Loucy (cell line): ENCODE measurements around the gene SH3GL1.

Experiments used
- H2AFZ ChIP-seq: fragments of 200-600 bp; sonication (generic); 2 replicates; pipeline ENCODE4 v1.6.0; 2016; ENCODE audit warnings: antibody characterized with exemption, mild to moderate bottlenecking, low read length, moderate library complexity
- H3F3A ChIP-seq: fragments of 200-600 bp; 2 replicates; pipeline ENCODE4 v1.6.0; 2016; ENCODE audit warnings: antibody characterized with exemption, low read depth, mild to moderate bottlenecking
- H3K27me3 ChIP-seq: fragments of 200-600 bp; sonication (generic); 2 replicates; pipeline ENCODE4 v1.6.1; 2014; ENCODE audit warnings: low read length, mild to moderate bottlenecking; ENCODE audit not compliant: insufficient read depth, poor library complexity, severe bottlenecking
- H3K36me3 ChIP-seq: fragments of 200-600 bp; sonication (generic); 2 replicates; pipeline ENCODE4 v1.6.1; 2016; ENCODE audit warnings: low read length; ENCODE audit not compliant: insufficient read depth
- H3K4me1 ChIP-seq: fragments of 200-600 bp; sonication (generic); 2 replicates; pipeline ENCODE4 v1.5.1; 2014; ENCODE audit warnings: low read length, mild to moderate bottlenecking; ENCODE audit not compliant: insufficient read depth, poor library complexity, severe bottlenecking
- H3K4me2 ChIP-seq: fragments of 200-600 bp; sonication (generic); 2 replicates; pipeline ENCODE4 v1.6.0; 2014; ENCODE audit warnings: antibody characterized with exemption, low read length, low read depth, mild to moderate bottlenecking; ENCODE audit not compliant: poor library complexity, severe bottlenecking
- H3K4me3 ChIP-seq: fragments of 200-600 bp; sonication (generic); 2 replicates; pipeline ENCODE4 v1.5.1; 2014; ENCODE audit warnings: low read length, mild to moderate bottlenecking, mixed read lengths; ENCODE audit not compliant: poor library complexity, severe bottlenecking
- H3K79me2 ChIP-seq: fragments of 200-600 bp; sonication (generic); 2 replicates; pipeline ENCODE4 v1.6.1; 2014; ENCODE audit warnings: low read length; ENCODE audit not compliant: insufficient read depth
- H3K9ac ChIP-seq: fragments of 200-600 bp; sonication (generic); 2 replicates; pipeline ENCODE4 v1.6.0; 2014; ENCODE audit warnings: mild to moderate bottlenecking, low read depth, low read length, moderate library complexity; ENCODE audit not compliant: poor library complexity, severe bottlenecking
- H3K9me2 ChIP-seq: fragments of 200-600 bp; sonication (generic); replicated peaks from 2 replicates; pipeline ENCODE4 v1.6.1; 2016; ENCODE audit warnings: low read depth, low read length, mixed read lengths
- H3K9me3 ChIP-seq: fragments of 200-600 bp; sonication (generic); 2 replicates; pipeline ENCODE4 v1.6.1; 2014; ENCODE audit warnings: mild to moderate bottlenecking, antibody characterized with exemption, low read length, low read depth; ENCODE audit not compliant: insufficient read depth
- H4K20me1 ChIP-seq: fragments of 200-600 bp; sonication (generic); 2 replicates; pipeline ENCODE4 v1.6.0; 2014; ENCODE audit warnings: antibody characterized with exemption, low read length, mild to moderate bottlenecking; ENCODE audit not compliant: insufficient read depth, poor library complexity, severe bottlenecking
- CTCF ChIP-seq: fragments of 200-600 bp; sonication (generic); conservative IDR thresholded peaks from 2 replicates; pipeline ENCODE4 v1.5.1; 2014; ENCODE audit warnings: mild to moderate bottlenecking, antibody characterized with exemption, low read length
- EZH2phosphoT487 ChIP-seq: fragments of 200-600 bp; IDR thresholded peaks from 2 replicates; pipeline ENCODE4 v1.6.1; 2018; ENCODE audit warnings: antibody characterized with exemption, mild to moderate bottlenecking, moderate library complexity, borderline replicate concordance

The SH3GL1 gene

GRCh38 chr19:4372165-4373012 lies 28.0 kb downstream of the SH3GL1 start:
- H3F3A ChIP-seq: no peaks in the 10 kb centered on the region
- peaks cover 43% of the 10 kb centered on the region for H3K4me1 ChIP-seq
- H3K36me3 ChIP-seq: no peaks in the 10 kb centered on the region; the same call in 1 of the 2 replicates
- H3K9me3 ChIP-seq: no peaks in the 10 kb centered on the region
- TF ChIP-seq CTCF: no peak
- no peak for TF ChIP-seq EZH2phosphoT487
- peaks cover 40% of the 10 kb centered on the region for H4K20me1 ChIP-seq
- H3K4me3 ChIP-seq: no peak overlapping the region
- H3K79me2 ChIP-seq: peaks cover 77% of the 10 kb centered on the region; the same call in 1 of the 2 replicates
- H3K27me3 ChIP-seq: no peaks in the 10 kb centered on the region
- no peak overlapping the region for H2AFZ ChIP-seq
- H3K4me2 ChIP-seq: no peak overlapping the region
- H3K9me2 ChIP-seq: no peaks in the 10 kb centered on the region
- no peak overlapping the region for H3K9ac ChIP-seq

GRCh38 chr19:4371247-4372164 lies 28.8 kb downstream of the SH3GL1 start:
- Histone ChIP-seq H3K4me1 (peaks cover 43% of the 10 kb centered on the region), H3K4me3 (no peak overlapping the region), H3K9me2 (no peaks in the 10 kb centered on the region), H3K36me3 (no peaks in the 10 kb centered on the region; the same call in 1 of the 2 replicates), H3K9ac (no peak overlapping the region), H3K27me3 (no peaks in the 10 kb centered on the region), H3K9me3 (no peaks in the 10 kb centered on the region), H3F3A (no peaks in the 10 kb centered on the region), H4K20me1 (peaks cover 31% of the 10 kb centered on the region), H3K79me2 (peaks cover 70% of the 10 kb centered on the region; the same call in 1 of the 2 replicates), H3K4me2 (no peak overlapping the region), H2AFZ (no peak overlapping the region)
- no peak for TF ChIP-seq CTCF
- no peak for TF ChIP-seq EZH2phosphoT487

- Histone ChIP-seq H3K9me2 (no peaks in the 10 kb centered on the region), H2AFZ (no peak overlapping the region), H3K4me1 (peaks cover 43% of the 10 kb centered on the region), H4K20me1 (peaks cover 30% of the 10 kb centered on the region), H3K36me3 (peaks cover 8% of the 10 kb centered on the region; the same call in 1 of the 2 replicates), H3K27me3 (no peaks in the 10 kb centered on the region), H3K9me3 (no peaks in the 10 kb centered on the region), H3K9ac (peak overlapping the region; percentile 71), H3K4me3 (peak overlapping the region; percentile 37), H3K79me2 (peaks cover 64% of the 10 kb centered on the region; the same call in 1 of the 2 replicates), H3F3A (no peaks in the 10 kb centered on the region), H3K4me2 (peak overlapping the region; percentile 87)
- TF ChIP-seq EZH2phosphoT487: no peak
- no peak for TF ChIP-seq CTCF
These were observed 29.8 kb downstream of the SH3GL1 start for GRCh38 chr19:4370418-4371041.
